ENCODE measurements around the gene CD34.

The CD34 gene

DNA sequence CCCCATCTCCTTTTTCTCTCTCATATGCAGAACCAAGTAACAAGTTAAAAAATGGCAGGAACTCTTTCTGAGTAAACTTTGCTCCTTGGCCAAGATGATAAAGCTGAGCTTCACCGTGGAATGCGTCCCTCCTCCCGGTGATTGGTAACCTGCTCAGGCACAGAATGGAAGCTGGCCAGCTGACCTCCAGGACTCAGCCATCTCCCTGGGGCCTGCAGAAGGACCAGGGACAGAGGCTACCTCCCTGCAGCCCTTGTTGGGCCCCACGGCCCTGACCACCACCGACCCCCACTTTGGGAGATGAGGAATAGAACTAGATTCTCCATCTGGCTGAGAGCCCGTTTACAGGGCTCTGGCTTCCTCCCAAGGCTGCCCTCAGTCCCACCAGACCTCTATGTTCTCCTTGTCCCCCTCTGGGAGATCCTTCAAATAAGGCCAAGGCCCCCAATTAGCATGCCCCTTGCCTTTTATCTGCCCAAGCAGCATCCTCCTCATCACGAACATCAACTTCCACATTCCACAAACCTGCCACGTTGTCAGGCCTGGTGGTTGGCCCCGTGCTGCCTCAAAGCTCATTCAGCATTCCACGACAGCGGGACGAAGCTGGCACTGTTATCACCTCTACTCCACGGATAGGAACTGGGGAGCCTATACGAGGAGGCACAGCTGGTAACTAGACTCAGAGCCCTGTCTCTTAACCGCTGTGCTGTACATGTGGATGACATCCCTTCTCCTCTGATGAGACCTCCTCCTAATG is 74.2 kb downstream of the CD34 start:
- Mint-ChIP-seq H3K27me3 (ENCODE audit: low read depth, poor library complexity) (peaks cover 7% of the 10 kb centered on the region), H3K36me3 (ENCODE audit: low read depth) (no peaks in the 10 kb centered on the region), H3K27ac (no peak overlapping the region), H3K9me3 (no peaks in the 10 kb centered on the region), H3K4me3 (no peak overlapping the region), H3K4me1 (peaks cover 85% of the 10 kb centered on the region)
- TF ChIP-seq, protein P1, sequence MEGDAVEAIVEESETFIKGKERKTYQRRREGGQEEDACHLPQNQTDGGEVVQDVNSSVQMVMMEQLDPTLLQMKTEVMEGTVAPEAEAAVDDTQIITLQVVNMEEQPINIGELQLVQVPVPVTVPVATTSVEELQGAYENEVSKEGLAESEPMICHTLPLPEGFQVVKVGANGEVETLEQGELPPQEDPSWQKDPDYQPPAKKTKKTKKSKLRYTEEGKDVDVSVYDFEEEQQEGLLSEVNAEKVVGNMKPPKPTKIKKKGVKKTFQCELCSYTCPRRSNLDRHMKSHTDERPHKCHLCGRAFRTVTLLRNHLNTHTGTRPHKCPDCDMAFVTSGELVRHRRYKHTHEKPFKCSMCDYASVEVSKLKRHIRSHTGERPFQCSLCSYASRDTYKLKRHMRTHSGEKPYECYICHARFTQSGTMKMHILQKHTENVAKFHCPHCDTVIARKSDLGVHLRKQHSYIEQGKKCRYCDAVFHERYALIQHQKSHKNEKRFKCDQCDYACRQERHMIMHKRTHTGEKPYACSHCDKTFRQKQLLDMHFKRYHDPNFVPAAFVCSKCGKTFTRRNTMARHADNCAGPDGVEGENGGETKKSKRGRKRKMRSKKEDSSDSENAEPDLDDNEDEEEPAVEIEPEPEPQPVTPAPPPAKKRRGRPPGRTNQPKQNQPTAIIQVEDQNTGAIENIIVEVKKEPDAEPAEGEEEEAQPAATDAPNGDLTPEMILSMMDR (IDR thresholded peaks at IDR 0.05), result no peak
- DNase-seq, result no peak

DNA sequence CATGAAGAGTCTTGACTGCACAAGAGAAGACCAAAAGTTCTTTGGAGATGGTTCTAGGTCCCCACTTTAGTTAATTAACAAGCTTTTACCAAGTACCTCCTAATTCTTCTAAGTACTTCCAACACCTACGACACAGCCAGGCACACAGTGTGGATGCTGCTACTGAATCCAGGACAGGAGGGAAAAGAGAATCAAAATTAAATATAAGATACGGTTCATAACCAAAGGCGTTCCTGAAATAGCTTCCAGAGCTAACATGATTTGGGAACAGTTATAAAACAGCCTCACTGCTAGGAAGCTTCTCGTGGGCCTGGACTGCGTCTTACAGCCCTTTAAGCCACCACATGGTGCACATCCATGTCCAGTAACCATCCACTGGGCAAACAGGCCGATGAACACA is 75.0 kb downstream of the CD34 start:
- Mint-ChIP-seq H3K9me3 (no peaks in the 10 kb centered on the region), H3K27ac (no peak overlapping the region), H3K27me3 (ENCODE audit: low read depth, poor library complexity) (peaks cover 7% of the 10 kb centered on the region), H3K4me1 (peaks cover 82% of the 10 kb centered on the region), H3K4me3 (no peak overlapping the region), H3K36me3 (ENCODE audit: low read depth) (no peaks in the 10 kb centered on the region)
- TF ChIP-seq, protein P1 (IDR thresholded peaks at IDR 0.05), result no peak
- no peak for DNase-seq

DNA sequence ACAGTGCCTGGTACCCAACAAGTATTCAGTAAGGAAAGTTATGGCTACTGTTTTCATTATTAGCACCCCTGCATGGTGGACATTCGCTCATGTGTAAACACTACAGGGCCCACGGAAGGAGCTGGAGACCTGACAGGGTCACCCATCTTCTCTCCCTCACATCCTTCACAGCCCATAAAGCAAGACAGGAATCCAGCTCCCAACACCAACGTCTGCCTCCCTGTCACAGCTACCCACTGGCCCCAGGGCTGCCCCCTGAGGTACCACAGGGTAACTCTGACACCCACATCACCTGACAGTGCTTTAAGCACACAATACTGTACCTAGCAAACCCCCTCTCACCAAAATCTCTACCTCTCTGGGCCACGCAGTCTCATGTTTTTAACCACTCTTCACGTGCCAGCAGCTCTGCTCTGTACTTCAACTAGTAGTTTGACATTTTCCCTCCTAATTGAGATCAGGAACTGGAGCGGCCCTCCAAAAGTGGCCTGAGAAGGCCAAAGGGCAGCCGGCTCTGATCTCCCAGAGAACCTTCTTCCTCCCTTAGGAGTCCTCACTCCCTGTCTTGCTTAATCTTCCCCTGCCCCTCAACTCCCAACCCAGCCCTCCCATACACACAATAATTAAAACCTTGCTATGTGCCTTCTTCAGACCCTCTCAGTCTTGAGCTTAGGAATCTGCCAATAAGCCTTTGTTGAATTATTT is 76.8 kb downstream of the CD34 start:
- Mint-ChIP-seq H3K9me3 (no peaks in the 10 kb centered on the region), H3K36me3 (ENCODE audit: low read depth) (no peaks in the 10 kb centered on the region), H3K27me3 (ENCODE audit: low read depth, poor library complexity) (peaks cover 7% of the 10 kb centered on the region), H3K4me3 (no peak overlapping the region), H3K27ac (no peak overlapping the region), H3K4me1 (peaks cover 69% of the 10 kb centered on the region)
- DNase-seq, result no peak
- TF ChIP-seq, protein P1 (IDR thresholded peaks at IDR 0.05), result no peak

DNA sequence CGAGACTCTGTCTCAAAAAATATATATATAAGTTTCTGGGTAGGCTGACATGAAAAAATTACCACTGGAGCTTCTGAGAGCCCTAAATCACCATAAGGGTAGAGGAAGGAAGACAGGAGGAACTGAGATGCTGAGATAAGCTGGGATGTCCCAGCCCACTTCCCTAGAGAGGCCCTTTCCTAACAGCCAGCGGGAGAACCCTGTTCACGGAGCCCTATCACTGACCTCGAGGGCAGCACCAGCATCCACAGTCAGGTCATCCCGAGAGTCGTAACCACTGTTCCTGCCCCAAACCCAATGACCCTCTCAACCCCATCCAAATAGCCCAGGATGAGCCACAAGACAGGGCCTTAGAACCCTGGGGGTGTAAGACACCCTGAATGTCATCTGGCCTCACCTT is 77.5 kb downstream of the CD34 start:
- H3K4me1 Mint-ChIP-seq, result peaks cover 63% of the 10 kb centered on the region
- DNase-seq, result no peak
- H3K4me3 Mint-ChIP-seq, result no peak overlapping the region
- no peaks in the 10 kb centered on the region for H3K9me3 Mint-ChIP-seq
- no peaks in the 10 kb centered on the region for H3K36me3 Mint-ChIP-seq (ENCODE audit: low read depth)
- H3K27me3 Mint-ChIP-seq (ENCODE audit: low read depth, poor library complexity), result peaks cover 7% of the 10 kb centered on the region
- TF ChIP-seq, protein P1 (IDR thresholded peaks at IDR 0.05), result no peak
- no peak overlapping the region for H3K27ac Mint-ChIP-seq

DNA sequence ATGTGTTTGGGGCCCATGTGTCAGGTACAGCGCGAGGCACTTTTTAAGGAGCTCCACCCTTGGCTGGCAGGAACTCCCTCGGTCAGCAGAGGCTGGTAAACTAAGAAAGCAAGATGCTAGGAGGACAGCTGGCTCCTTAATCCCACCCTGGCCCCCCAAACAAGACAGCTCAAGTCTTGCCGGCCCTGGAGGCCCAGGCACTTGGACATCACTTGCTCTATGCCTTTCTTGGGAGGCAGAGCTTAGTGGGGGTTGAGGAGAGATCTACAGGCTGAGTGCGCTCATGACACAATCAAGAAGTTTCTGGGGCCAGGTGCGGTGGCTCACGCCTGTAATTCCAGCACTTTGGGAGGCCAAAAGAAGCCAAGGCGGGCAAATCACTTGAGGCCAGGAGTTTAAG is 78.1 kb downstream of the CD34 start:
- no peak for DNase-seq
- H3K27ac Mint-ChIP-seq, result peak overlapping the region; percentile 73
- H3K36me3 Mint-ChIP-seq (ENCODE audit: low read depth), result no peaks in the 10 kb centered on the region
- no peak overlapping the region for H3K4me3 Mint-ChIP-seq
- peaks cover 7% of the 10 kb centered on the region for H3K27me3 Mint-ChIP-seq (ENCODE audit: low read depth, poor library complexity)
- no peaks in the 10 kb centered on the region for H3K9me3 Mint-ChIP-seq
- TF ChIP-seq, protein P1 (IDR thresholded peaks at IDR 0.05), result no peak
- H3K4me1 Mint-ChIP-seq, result peaks cover 61% of the 10 kb centered on the region

Data from nephron progenitor cell (in vitro differentiated cells).